ENCODE results near the gene KRTAP3-1.

- TF ChIP-seq CTCF (IDR thresholded peaks at IDR 0.05 in 2 of 3, conservative IDR thresholded peaks at IDR 0.05 in 1 of 3; ENCODE audit: borderline replicate concordance in 1 of 3, insufficient read depth in 1 of 3, low read depth in 2 of 3, low read length in 2 of 3) (no peak), FOSL1 (IDR thresholded peaks at IDR 0.05; ENCODE audit: low read depth) (no peak), REST (IDR thresholded peaks at IDR 0.05; ENCODE audit: low read depth) (no peak), YY1 (IDR thresholded peaks at IDR 0.05; ENCODE audit: extremely low read depth, insufficient replicate concordance, low read depth, low read length) (no peak), POLR2A (IDR thresholded peaks at IDR 0.05; ENCODE audit: borderline replicate concordance, extremely low read depth, insufficient read depth, insufficient read length) (no peak), EZH2 (IDR thresholded peaks at IDR 0.05) (no peak), POLR2AphosphoS5 (IDR thresholded peaks at IDR 0.05; ENCODE audit: low read depth, low read length) (no peak), CEBPB (IDR thresholded peaks at IDR 0.05; ENCODE audit: low read depth) (no peak), ELF1 (IDR thresholded peaks at IDR 0.05; ENCODE audit: borderline replicate concordance, low read depth) (no peak)
Measured at GRCh38 chr17:40974366-40974765, 34.6 kb downstream of the KRTAP3-1 start.
